SK-N-SH treated with all-trans-retinoic acid at 6 μM for 48 hours (cell line): Measurements from ENCODE around the gene COL19A1.

Experiments
- ATAC-seq: fragments of 200-7000 bp; cut with Tn5 transposase; 3 replicates; pipeline ENCODE4 v1.9.1; 2020; ENCODE audit warnings: mild to moderate bottlenecking, moderate library complexity
- ARNTL ChIP-seq: fragments of 450-650 bp; formaldehyde crosslinking; IDR thresholded peaks from 2 replicates; pipeline ENCODE4 v1.5.0; 2020; ENCODE audit warnings: low read depth, mild to moderate bottlenecking, moderate library complexity, borderline replicate concordance
- BACH2 ChIP-seq: fragments of 250-450 bp; sonication (Bioruptor Pico); IDR thresholded peaks from 2 replicates; pipeline ENCODE4 v1.9.0; 2021; ENCODE audit warnings: mild to moderate bottlenecking, borderline replicate concordance
- CREB5 ChIP-seq: fragments of 250-450 bp; sonication (Bioruptor Pico); IDR thresholded peaks from 2 replicates; pipeline ENCODE4 v1.5.1; 2020; ENCODE audit warnings: low read depth, mild to moderate bottlenecking, moderate library complexity
- CSDC2 ChIP-seq: fragments of 250-450 bp; sonication (Bioruptor Pico); IDR thresholded peaks from 2 replicates; pipeline ENCODE4 v1.5.0; 2020; ENCODE audit warnings: mild to moderate bottlenecking, moderate library complexity
- ESRRG ChIP-seq: fragments of 250-450 bp; sonication (Bioruptor Pico); IDR thresholded peaks from 2 replicates; pipeline ENCODE4 v1.6.1; 2021; ENCODE audit warnings: mild to moderate bottlenecking
- GLIS3 ChIP-seq: fragments of 250-450 bp; sonication (Bioruptor Pico); IDR thresholded peaks from 2 replicates; pipeline ENCODE4 v1.5.0; 2020; ENCODE audit warnings: mild to moderate bottlenecking, moderate library complexity
- ISL1 ChIP-seq: fragments of 250-450 bp; sonication (Bioruptor Pico); IDR thresholded peaks from 2 replicates; pipeline ENCODE4 v2.1.2; 2022; ENCODE audit warnings: mild to moderate bottlenecking, moderate library complexity
- OSR1 ChIP-seq: fragments of 250-450 bp; sonication (Bioruptor Pico); IDR thresholded peaks from 2 replicates; pipeline ENCODE4 v1.8.0; 2022; ENCODE audit warnings: moderate library complexity, mild to moderate bottlenecking, inconsistent platforms
- PATZ1 ChIP-seq: fragments of 250-450 bp; sonication (Bioruptor Pico); IDR thresholded peaks from 2 replicates; pipeline ENCODE4 v1.8.0; 2020; ENCODE audit warnings: mild to moderate bottlenecking, moderate library complexity, borderline replicate concordance
- PPARA ChIP-seq: fragments of 250-450 bp; sonication (Bioruptor Pico); IDR thresholded peaks from 2 replicates; pipeline ENCODE4 v1.5.0; 2020; ENCODE audit warnings: mild to moderate bottlenecking, borderline replicate concordance
- RARB ChIP-seq: fragments of 250-450 bp; sonication (Bioruptor Pico); IDR thresholded peaks from 2 replicates; pipeline ENCODE4 v1.8.0; 2021; ENCODE audit warnings: mild to moderate bottlenecking, moderate library complexity
- SNAI2 ChIP-seq: fragments of 250-450 bp; sonication (Bioruptor Pico); IDR thresholded peaks from 2 replicates; pipeline ENCODE4 v1.5.0; 2020; ENCODE audit warnings: mild to moderate bottlenecking, moderate library complexity
- TCF4 ChIP-seq: fragments of 250-450 bp; sonication (Bioruptor Pico); IDR thresholded peaks from 2 replicates; pipeline ENCODE4 v1.8.0; 2021; ENCODE audit warnings: mild to moderate bottlenecking, moderate library complexity, borderline replicate concordance
- TOX ChIP-seq: fragments of 250-450 bp; sonication (Bioruptor Pico); IDR thresholded peaks from 2 replicates; pipeline ENCODE4 v1.8.0; 2021; ENCODE audit warnings: mild to moderate bottlenecking, moderate library complexity, borderline replicate concordance
- TSHZ2 ChIP-seq: fragments of 250-450 bp; sonication (Bioruptor Pico); IDR thresholded peaks from 2 replicates; pipeline ENCODE4 v1.5.0; 2020; ENCODE audit warnings: mild to moderate bottlenecking, moderate library complexity
- ZC3H10 ChIP-seq: fragments of 250-450 bp; sonication (Bioruptor Pico); IDR thresholded peaks from 2 replicates; pipeline ENCODE4 v1.5.1; 2021; ENCODE audit warnings: mild to moderate bottlenecking, moderate library complexity
- ZFP3 ChIP-seq: fragments of 250-450 bp; sonication (Bioruptor Pico); IDR thresholded peaks from 2 replicates; pipeline ENCODE4 v1.5.0; 2020; ENCODE audit warnings: mild to moderate bottlenecking, moderate library complexity
- ZFP30 ChIP-seq: fragments of 450-650 bp; formaldehyde crosslinking; IDR thresholded peaks from 2 replicates; pipeline ENCODE4 v1.5.0; 2022; ENCODE audit warnings: mild to moderate bottlenecking, moderate library complexity
- ZNF70 ChIP-seq: fragments of 450-650 bp; formaldehyde crosslinking; IDR thresholded peaks from 2 replicates; pipeline ENCODE4 v1.5.0; 2020; ENCODE audit warnings: mild to moderate bottlenecking, moderate library complexity
- ZNF8 ChIP-seq: fragments of 450-650 bp; formaldehyde crosslinking; IDR thresholded peaks from 2 replicates; pipeline ENCODE4 v1.5.0; 2020; ENCODE audit warnings: mild to moderate bottlenecking, moderate library complexity

Gene COL19A1

GRCh38 chr6:69841862-69842261 is 24.5 kb upstream of the COL19A1 start:
- ATAC-seq, result no peak
- TF ChIP-seq ZNF70 (CRISPR knock-in tag), result no peak
- no peak for TF ChIP-seq ZC3H10 (CRISPR knock-in tag)
- no peak for TF ChIP-seq BACH2 (CRISPR knock-in tag)
- no peak for TF ChIP-seq ARNTL
- TF ChIP-seq PATZ1 (CRISPR knock-in tag), result no peak
- no peak for TF ChIP-seq ZFP3 (CRISPR knock-in tag)
- TF ChIP-seq TSHZ2 (CRISPR knock-in tag), result no peak
- TF ChIP-seq ESRRG (CRISPR knock-in tag), result no peak
- no peak for TF ChIP-seq RARB (CRISPR knock-in tag)
- TF ChIP-seq GLIS3 (CRISPR knock-in tag), result no peak
- TF ChIP-seq ISL1 (CRISPR knock-in tag), result no peak
- TF ChIP-seq PPARA (CRISPR knock-in tag), result no peak

GRCh38 chr6:69843189-69843588 is 23.2 kb upstream of the COL19A1 start:
- TF ChIP-seq PATZ1 (CRISPR knock-in tag), result no peak
- TF ChIP-seq GLIS3 (CRISPR knock-in tag), result no peak
- TF ChIP-seq TOX, result no peak
- TF ChIP-seq ZNF8 (CRISPR knock-in tag), result no peak
- TF ChIP-seq ESRRG (CRISPR knock-in tag), result no peak
- no peak for TF ChIP-seq ARNTL
- TF ChIP-seq CREB5 (CRISPR knock-in tag), result no peak
- TF ChIP-seq TSHZ2 (CRISPR knock-in tag), result no peak
- TF ChIP-seq BACH2 (CRISPR knock-in tag), result no peak
- no peak for TF ChIP-seq ZC3H10 (CRISPR knock-in tag)
- no peak for ATAC-seq

GRCh38 chr6:69846312-69846711 is 20.0 kb upstream of the COL19A1 start:
- ATAC-seq, result no peak
- no peak for TF ChIP-seq PATZ1 (CRISPR knock-in tag)
- TF ChIP-seq GLIS3 (CRISPR knock-in tag), result no peak
- TF ChIP-seq CSDC2 (CRISPR knock-in tag), result no peak
- no peak for TF ChIP-seq RARB (CRISPR knock-in tag)
- TF ChIP-seq SNAI2 (CRISPR knock-in tag), result no peak
- TF ChIP-seq ARNTL, result no peak
- no peak for TF ChIP-seq TCF4
- no peak for TF ChIP-seq BACH2 (CRISPR knock-in tag)
- TF ChIP-seq TSHZ2 (CRISPR knock-in tag), result no peak
- TF ChIP-seq ZNF8 (CRISPR knock-in tag), result no peak
- no peak for TF ChIP-seq ZFP30 (CRISPR knock-in tag)
- no peak for TF ChIP-seq ZFP3 (CRISPR knock-in tag)
- no peak for TF ChIP-seq ZNF70 (CRISPR knock-in tag)
- TF ChIP-seq ESRRG (CRISPR knock-in tag), result no peak
- TF ChIP-seq OSR1 (CRISPR knock-in tag), result no peak
- TF ChIP-seq PPARA (CRISPR knock-in tag), result no peak
